Liver (tissue), 9 donors: Measurements from ENCODE around the gene OLR1. TPM values are rescaled to one million over a fixed set of nuclear protein-coding genes. Genes with fewer than 3 reads are reported as not detected.

Experiments used
- DNase-seq: peaks from one replicate; pipeline ENCODE4 v3.0.0-alpha.2; 2017; ENCODE audit warnings: low spot score
- H3K27ac ChIP-seq, 2 donors: one replicate each; pipeline ENCODE4 v1.7.0; 2013; ENCODE audit warnings: inconsistent platforms in 2 of 2, low read length in 2 of 2, control low read depth in 1 of 2, low read depth in 1 of 2, mild to moderate bottlenecking in 1 of 2
- H3K27me3 ChIP-seq, 4 donors: one replicate each; pipeline versions ENCODE4 v1.6.1 to v1.7.0; 2013; ENCODE audit warnings: low read length in 3 of 4, inconsistent platforms in 1 of 4, mild to moderate bottlenecking in 1 of 4, moderate library complexity in 1 of 4; ENCODE audit not compliant: control insufficient read depth in 4 of 4, insufficient read depth in 4 of 4
- H3K36me3 ChIP-seq, 4 donors: one replicate each; pipeline versions ENCODE4 v1.6.1 to v1.7.0; 2013; ENCODE audit warnings: low read length in 3 of 4, mild to moderate bottlenecking in 3 of 4, low read depth in 1 of 4, moderate library complexity in 1 of 4; ENCODE audit not compliant: control insufficient read depth in 4 of 4, insufficient read depth in 3 of 4
- H3K4me1 ChIP-seq, 4 donors: one replicate each; pipeline versions ENCODE4 v1.6.1 to v1.7.0; 2013; ENCODE audit warnings: low read length in 3 of 4, mild to moderate bottlenecking in 3 of 4, moderate library complexity in 1 of 4; ENCODE audit not compliant: control insufficient read depth in 4 of 4, insufficient read depth in 4 of 4
- H3K4me3 ChIP-seq, 3 donors: one replicate each; pipeline versions ENCODE4 v1.6.1 to v1.7.0; 2013; ENCODE audit warnings: low read length in 3 of 3, control low read depth in 1 of 3, low read depth in 1 of 3, mild to moderate bottlenecking in 1 of 3
- H3K9ac ChIP-seq, 2 donors: one replicate each; pipeline ENCODE4 v1.7.0; 2013; ENCODE audit warnings: low read length in 2 of 2, mild to moderate bottlenecking in 2 of 2, moderate library complexity in 2 of 2, control low read depth in 1 of 2, low read depth in 1 of 2
- H3K9me3 ChIP-seq, 4 donors: one replicate each; pipeline versions ENCODE4 v1.6.1 to v1.7.0; 2013; ENCODE audit warnings: low read length in 3 of 4; ENCODE audit not compliant: control insufficient read depth in 4 of 4
- EGR1 ChIP-seq, 2 donors: IDR thresholded peaks; 2 replicates each; pipeline ENCODE4 v1.6.1; 2016 to 2018; ENCODE audit warnings: antibody characterized with exemption in 2 of 2, low read depth in 2 of 2
- FOXA1 ChIP-seq: IDR thresholded peaks from 2 replicates; pipeline ENCODE4 v1.6.1; 2016; ENCODE audit warnings: antibody characterized with exemption
- FOXA2 ChIP-seq: IDR thresholded peaks from 2 replicates; pipeline ENCODE4 v1.6.1; 2016; ENCODE audit warnings: antibody characterized with exemption
- GABPA ChIP-seq, 2 donors: IDR thresholded peaks in 1 of 2; conservative IDR thresholded peaks in 1 of 2; 2 replicates each; pipeline ENCODE4 v1.6.1; 2016; ENCODE audit warnings: antibody characterized with exemption in 2 of 2, mild to moderate bottlenecking in 1 of 2, moderate library complexity in 1 of 2
- HNF4A ChIP-seq, 2 donors: conservative IDR thresholded peaks; 2 replicates each; pipeline ENCODE4 v1.6.1; 2016; ENCODE audit warnings: antibody characterized with exemption in 2 of 2, mild to moderate bottlenecking in 2 of 2
- HNF4G ChIP-seq: IDR thresholded peaks from 2 replicates; pipeline ENCODE4 v1.6.1; 2016; ENCODE audit warnings: antibody characterized with exemption
- JUND ChIP-seq, 2 donors: IDR thresholded peaks; 2 replicates each; pipeline ENCODE4 v1.6.1; 2016; ENCODE audit warnings: antibody characterized with exemption in 2 of 2
- MAX ChIP-seq: IDR thresholded peaks from 2 replicates; pipeline ENCODE4 v1.6.1; 2016; ENCODE audit warnings: antibody characterized with exemption
- NR2F2 ChIP-seq: IDR thresholded peaks from 2 replicates; pipeline ENCODE4 v1.6.1; 2016; ENCODE audit warnings: antibody characterized with exemption
- RAD21 ChIP-seq, 2 donors: IDR thresholded peaks; 2 replicates each; pipeline ENCODE4 v1.6.1; 2016; ENCODE audit warnings: antibody characterized with exemption in 2 of 2, mild to moderate bottlenecking in 2 of 2
- RXRA ChIP-seq, 2 donors: IDR thresholded peaks; 2 replicates each; pipeline ENCODE4 v1.6.1; 2017 to 2018; ENCODE audit warnings: antibody characterized with exemption in 2 of 2, mild to moderate bottlenecking in 1 of 2
- SP1 ChIP-seq: IDR thresholded peaks from 2 replicates; pipeline ENCODE4 v1.6.1; 2018; ENCODE audit warnings: antibody characterized with exemption, mild to moderate bottlenecking
- TAF1 ChIP-seq: conservative IDR thresholded peaks from 2 replicates; pipeline ENCODE4 v1.6.1; 2016; ENCODE audit warnings: antibody characterized with exemption, mild to moderate bottlenecking
- YY1 ChIP-seq: IDR thresholded peaks from 2 replicates; pipeline ENCODE4 v1.6.1; 2016; ENCODE audit warnings: antibody characterized with exemption, mild to moderate bottlenecking
- WGBS: extraction: QIAGEN DNeasy Blood & Tissue Kit; methylation state at CpG from one replicate; pipeline ENCODE4 v1.1.7; 2013; 5-methylcytosine and 5-hydroxymethylcytosine counted together
- polyA plus RNA-seq, 2 donors: library from polyadenylated mRNA; stranded (reverse) in 1 of 2; unstranded in 1 of 2; fragments of 200-250 nt in 1 of 2; fragments of >200 nt in 1 of 2; fragmentation: Nextera tagmentation in 1 of 2; extraction: Ambion mirVana in 1 of 2; gene quantifications; one replicate each; pipeline versions ENCODE4 v1.2.1 to v1.2.3, GENCODE V29; 2013 to 2015
- total RNA-seq, 2 donors: library from RNA; depleted of rRNA; stranded (reverse); fragments of >200 nt; gene quantifications; one replicate each; pipeline ENCODE4 v1.2.3, GENCODE V29; 2014
- TF ChIP-seq, protein P1 (sequence below): IDR thresholded peaks from 2 replicates; pipeline ENCODE4 v1.6.1; 2016; ENCODE audit warnings: antibody characterized with exemption
- TF ChIP-seq, protein P2 (sequence below): IDR thresholded peaks from 2 replicates; pipeline ENCODE4 v1.6.1; 2016; ENCODE audit warnings: antibody characterized with exemption, mild to moderate bottlenecking
- TF ChIP-seq, protein P3 (sequence below): IDR thresholded peaks from 2 replicates; pipeline ENCODE4 v1.6.1; 2016; ENCODE audit warnings: antibody characterized with exemption
- TF ChIP-seq, protein P4 (sequence below): fragments of 150-350 bp; IDR thresholded peaks from 2 replicates; pipeline ENCODE4 v1.5.1; 2017; ENCODE audit warnings: improper control_type of control experiment, low read depth, low read length; ENCODE audit not compliant: missing input control
- donor health status: healthy.
- donor health status: healthy.
- donor health status: healthy.
- donor health status: healthy.
- donor health status: healthy.

The OLR1 gene
- total and polyA plus RNA-seq, 4 donors: 0.13 to 0.37 TPM; not detected in 2

- Histone ChIP-seq H3K36me3 (no peaks in the 10 kb centered on the region), H3K27me3 (no peaks in the 10 kb centered on the region), H3K27ac (no peak overlapping the region), H3K9me3 (no peaks in the 10 kb centered on the region), H3K9ac (no peak overlapping the region), H3K4me1 (no peaks in the 10 kb centered on the region), H3K4me3 (no peak overlapping the region)
- DNase-seq: no peak
- WGBS: 92% methylated on average over 3 of the region's 3 CpGs
- TF ChIP-seq HNF4A (conservative IDR thresholded peaks at IDR 0.05) (no peak), FOXA1 (no peak), GABPA (IDR thresholded peaks at IDR 0.05 in 1 of 2, conservative IDR thresholded peaks at IDR 0.05 in 1 of 2) (no peak), RAD21 (IDR thresholded peaks at IDR 0.05) (no peak)
- TF ChIP-seq, protein P1, sequence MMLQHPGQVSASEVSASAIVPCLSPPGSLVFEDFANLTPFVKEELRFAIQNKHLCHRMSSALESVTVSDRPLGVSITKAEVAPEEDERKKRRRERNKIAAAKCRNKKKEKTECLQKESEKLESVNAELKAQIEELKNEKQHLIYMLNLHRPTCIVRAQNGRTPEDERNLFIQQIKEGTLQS: no peak
These were observed 22.3 kb upstream of the OLR1 start for GRCh38 chr12:10194160-10194670.

- Histone ChIP-seq H3K27me3 (no peaks in the 10 kb centered on the region), H3K4me3 (no peak overlapping the region), H3K27ac (no peak overlapping the region), H3K4me1 (no peaks in the 10 kb centered on the region), H3K36me3 (no peaks in the 10 kb centered on the region), H3K9ac (no peak overlapping the region), H3K9me3 (no peaks in the 10 kb centered on the region)
- 43% methylated on average over 2 of the region's 2 CpGs for WGBS
- TF ChIP-seq GABPA (IDR thresholded peaks at IDR 0.05 in 1 of 2, conservative IDR thresholded peaks at IDR 0.05 in 1 of 2) (no peak), FOXA2 (no peak), HNF4G (no peak), RXRA (IDR thresholded peaks at IDR 0.05) (no peak), NR2F2 (no peak), SP1 (no peak), EGR1 (IDR thresholded peaks at IDR 0.05; ENCODE audit: low read depth in 2 of 2) (no peak), JUND (IDR thresholded peaks at IDR 0.05) (no peak), YY1 (no peak), HNF4A (conservative IDR thresholded peaks at IDR 0.05) (no peak), TAF1 (no peak), MAX (no peak), RAD21 (IDR thresholded peaks at IDR 0.05) (no peak)
- TF ChIP-seq, protein P2, sequence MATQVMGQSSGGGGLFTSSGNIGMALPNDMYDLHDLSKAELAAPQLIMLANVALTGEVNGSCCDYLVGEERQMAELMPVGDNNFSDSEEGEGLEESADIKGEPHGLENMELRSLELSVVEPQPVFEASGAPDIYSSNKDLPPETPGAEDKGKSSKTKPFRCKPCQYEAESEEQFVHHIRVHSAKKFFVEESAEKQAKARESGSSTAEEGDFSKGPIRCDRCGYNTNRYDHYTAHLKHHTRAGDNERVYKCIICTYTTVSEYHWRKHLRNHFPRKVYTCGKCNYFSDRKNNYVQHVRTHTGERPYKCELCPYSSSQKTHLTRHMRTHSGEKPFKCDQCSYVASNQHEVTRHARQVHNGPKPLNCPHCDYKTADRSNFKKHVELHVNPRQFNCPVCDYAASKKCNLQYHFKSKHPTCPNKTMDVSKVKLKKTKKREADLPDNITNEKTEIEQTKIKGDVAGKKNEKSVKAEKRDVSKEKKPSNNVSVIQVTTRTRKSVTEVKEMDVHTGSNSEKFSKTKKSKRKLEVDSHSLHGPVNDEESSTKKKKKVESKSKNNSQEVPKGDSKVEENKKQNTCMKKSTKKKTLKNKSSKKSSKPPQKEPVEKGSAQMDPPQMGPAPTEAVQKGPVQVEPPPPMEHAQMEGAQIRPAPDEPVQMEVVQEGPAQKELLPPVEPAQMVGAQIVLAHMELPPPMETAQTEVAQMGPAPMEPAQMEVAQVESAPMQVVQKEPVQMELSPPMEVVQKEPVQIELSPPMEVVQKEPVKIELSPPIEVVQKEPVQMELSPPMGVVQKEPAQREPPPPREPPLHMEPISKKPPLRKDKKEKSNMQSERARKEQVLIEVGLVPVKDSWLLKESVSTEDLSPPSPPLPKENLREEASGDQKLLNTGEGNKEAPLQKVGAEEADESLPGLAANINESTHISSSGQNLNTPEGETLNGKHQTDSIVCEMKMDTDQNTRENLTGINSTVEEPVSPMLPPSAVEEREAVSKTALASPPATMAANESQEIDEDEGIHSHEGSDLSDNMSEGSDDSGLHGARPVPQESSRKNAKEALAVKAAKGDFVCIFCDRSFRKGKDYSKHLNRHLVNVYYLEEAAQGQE: no peak
- TF ChIP-seq, protein P3, sequence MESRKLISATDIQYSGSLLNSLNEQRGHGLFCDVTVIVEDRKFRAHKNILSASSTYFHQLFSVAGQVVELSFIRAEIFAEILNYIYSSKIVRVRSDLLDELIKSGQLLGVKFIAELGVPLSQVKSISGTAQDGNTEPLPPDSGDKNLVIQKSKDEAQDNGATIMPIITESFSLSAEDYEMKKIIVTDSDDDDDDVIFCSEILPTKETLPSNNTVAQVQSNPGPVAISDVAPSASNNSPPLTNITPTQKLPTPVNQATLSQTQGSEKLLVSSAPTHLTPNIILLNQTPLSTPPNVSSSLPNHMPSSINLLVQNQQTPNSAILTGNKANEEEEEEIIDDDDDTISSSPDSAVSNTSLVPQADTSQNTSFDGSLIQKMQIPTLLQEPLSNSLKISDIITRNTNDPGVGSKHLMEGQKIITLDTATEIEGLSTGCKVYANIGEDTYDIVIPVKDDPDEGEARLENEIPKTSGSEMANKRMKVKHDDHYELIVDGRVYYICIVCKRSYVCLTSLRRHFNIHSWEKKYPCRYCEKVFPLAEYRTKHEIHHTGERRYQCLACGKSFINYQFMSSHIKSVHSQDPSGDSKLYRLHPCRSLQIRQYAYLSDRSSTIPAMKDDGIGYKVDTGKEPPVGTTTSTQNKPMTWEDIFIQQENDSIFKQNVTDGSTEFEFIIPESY: no peak
- TF ChIP-seq, protein P1: no peak
- TF ChIP-seq, protein P4, sequence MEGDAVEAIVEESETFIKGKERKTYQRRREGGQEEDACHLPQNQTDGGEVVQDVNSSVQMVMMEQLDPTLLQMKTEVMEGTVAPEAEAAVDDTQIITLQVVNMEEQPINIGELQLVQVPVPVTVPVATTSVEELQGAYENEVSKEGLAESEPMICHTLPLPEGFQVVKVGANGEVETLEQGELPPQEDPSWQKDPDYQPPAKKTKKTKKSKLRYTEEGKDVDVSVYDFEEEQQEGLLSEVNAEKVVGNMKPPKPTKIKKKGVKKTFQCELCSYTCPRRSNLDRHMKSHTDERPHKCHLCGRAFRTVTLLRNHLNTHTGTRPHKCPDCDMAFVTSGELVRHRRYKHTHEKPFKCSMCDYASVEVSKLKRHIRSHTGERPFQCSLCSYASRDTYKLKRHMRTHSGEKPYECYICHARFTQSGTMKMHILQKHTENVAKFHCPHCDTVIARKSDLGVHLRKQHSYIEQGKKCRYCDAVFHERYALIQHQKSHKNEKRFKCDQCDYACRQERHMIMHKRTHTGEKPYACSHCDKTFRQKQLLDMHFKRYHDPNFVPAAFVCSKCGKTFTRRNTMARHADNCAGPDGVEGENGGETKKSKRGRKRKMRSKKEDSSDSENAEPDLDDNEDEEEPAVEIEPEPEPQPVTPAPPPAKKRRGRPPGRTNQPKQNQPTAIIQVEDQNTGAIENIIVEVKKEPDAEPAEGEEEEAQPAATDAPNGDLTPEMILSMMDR: no peak
- DNase-seq: no peak
These were observed 19.9 kb upstream of the OLR1 start for GRCh38 chr12:10191865-10192264.
